ENCODE measurements around the gene VIPR2.
"Not testable (repeated sequence)": the region's sequence is repeated elsewhere in the genome, so short reads cannot be mapped to it uniquely, and the experiment has no call there.

Gene VIPR2

DNA sequence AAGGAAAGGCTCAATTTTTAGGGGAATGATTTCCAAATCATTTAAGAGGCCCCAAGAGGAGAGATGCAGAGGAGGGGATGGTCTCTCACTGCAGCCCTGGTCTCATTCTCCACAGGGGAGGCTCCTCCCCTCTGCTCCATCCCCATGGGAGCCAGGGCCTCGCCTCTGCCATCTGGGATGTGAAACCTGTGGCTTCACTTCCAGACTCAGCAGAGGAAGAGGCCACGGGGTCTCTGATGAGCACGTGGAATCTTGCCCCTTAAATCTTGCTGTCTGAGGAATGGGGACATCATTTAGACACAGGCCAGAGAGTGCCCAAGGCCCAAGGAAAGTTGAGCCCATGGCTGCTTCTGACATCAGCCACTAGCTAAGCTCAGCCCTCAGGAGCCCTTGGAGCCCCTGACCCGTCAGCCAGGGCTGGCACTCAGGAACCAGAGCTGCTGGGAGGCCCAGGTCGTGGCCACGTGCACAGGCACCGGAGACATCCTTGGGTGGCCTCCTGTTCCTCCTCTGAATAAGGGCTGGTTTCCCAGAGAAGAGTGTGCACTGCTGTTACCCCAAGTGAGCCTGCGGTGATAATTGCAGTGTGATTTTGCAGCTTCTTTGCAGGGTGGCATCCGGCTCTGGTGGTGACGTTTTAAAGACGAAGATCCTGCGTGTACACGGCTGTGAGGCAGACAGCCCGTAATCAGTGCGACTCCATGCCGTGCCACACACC lies 50.5 kb downstream of the VIPR2 start:
- DNase-seq (ENCODE audit: low read depth, low spot score): no peak

DNA sequence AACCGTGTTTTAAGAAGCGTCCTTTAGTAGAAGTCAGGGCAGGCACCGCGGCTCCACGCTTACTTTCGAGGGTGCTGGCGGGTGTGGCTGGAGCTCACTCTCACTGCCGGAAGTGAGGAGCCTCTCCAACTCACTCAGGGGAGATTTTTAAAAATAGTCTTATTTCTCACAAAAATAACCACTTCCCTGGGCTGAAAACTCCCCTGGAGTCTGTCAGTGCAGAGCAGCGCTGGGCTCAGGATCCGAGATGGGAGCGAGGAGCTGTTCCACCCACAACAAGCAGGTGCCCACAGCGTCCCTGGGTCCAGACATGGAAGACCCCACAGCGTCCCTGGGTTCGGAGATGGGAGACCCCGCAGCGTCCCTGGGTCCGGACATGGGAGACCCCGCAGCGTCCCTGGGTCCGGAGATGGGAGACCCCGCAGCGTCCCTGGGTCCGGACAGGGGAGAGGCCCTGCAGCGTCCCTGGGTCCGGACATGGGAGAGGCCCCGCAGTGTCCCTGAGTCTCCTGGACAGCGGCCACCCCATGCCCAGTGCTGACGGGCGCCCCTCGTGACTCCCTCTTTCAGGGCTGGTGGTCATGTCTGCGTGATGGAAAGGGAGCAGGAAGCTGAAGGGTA lies 51.2 kb downstream of the VIPR2 start:
- no peak for DNase-seq (ENCODE audit: low read depth, low spot score)

DNA sequence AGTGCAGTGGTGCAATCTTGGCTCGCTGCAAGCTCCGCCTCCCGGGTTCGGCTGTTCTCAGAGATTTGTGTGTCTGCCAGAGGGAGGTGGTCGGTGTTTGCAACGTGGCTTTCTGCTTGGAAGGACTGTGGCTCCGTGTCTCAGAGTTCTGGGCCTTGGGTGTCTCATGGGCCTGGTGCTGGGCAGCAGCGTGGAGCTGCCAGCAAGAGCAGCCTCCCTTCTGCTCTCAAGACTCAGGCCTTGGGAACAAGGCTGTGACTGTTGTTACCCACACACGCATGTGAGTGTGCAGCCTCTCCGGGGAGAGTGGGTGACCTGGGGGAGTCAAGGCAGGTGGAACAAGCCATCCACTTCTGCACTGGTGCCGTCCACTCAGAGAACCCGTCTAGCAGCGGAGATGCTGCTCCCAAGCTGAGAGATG lies 52.0 kb downstream of the VIPR2 start:
- no peak for DNase-seq (ENCODE audit: low read depth, low spot score)

DNA sequence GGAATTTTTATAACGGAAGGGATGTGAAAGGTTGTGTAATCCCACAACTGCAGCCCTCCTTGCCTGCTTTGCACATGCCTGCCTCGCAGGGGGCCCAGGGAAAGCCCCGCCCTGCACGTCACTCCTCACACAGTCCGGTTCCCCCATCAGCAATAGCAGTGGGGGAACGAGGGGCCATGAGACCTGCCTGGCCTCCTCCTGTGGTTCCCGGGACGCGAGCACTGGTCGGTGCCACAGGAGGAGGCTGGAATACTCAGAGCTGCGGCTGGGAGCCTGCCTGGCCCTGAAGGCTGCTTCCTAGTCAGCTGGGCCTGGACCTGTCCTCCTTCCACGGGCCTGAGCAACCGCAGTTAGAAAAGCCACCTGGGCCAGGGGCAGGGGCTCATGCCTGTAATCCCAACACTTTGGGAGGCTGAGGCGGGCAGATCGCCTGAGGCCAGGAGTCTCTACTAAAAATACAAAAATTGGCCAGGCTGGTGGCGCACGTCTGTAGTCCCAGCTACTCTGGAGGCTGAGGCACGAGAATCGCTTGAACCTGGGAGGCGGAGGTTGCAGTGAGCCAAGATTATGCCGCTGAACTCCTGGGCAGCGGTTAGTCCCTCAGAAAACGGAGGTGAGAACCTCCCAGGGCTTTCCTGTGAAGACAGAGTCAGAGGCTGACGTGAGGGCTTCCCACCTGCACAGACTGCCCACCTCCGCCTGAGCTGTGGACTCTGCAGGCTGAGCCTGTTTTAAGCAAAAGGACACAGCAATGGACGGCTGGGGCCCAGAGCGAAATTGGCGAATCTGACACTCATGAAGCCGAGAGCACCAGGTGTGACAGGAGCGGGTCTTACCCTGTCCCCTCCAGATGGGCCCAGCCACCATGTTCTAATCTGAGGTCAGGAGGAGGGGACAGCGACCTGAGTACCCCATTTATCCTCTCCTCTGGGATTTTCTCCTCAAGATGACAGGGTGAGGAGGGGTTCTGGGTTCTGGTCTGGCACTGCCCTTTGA lies 52.9 kb downstream of the VIPR2 start:
- no peak for DNase-seq (ENCODE audit: low read depth, low spot score)

DNA sequence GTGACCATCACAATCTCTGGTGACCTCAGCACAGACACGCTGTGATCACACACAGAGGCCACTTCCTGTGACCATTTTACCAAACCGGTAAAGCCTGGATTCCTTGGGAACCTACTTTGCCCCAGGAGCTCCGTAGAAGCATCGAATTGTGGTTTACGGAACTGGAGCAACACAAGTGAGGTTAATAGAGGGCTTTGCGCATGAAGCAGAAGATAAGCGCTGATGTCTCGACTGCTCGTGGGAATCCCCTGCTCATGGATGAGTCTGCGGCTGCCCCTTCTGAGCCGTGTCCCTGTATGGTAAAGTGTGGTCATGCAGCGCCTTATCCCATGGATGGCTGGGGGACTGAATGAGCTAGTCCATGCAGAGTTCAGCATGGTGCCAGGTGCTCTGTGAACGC lies 53.6 kb downstream of the VIPR2 start:
- no peak for DNase-seq (ENCODE audit: low read depth, low spot score)

GRCh38 chr7:159088016-159088865 lies 56.4 kb downstream of the VIPR2 start:
- no peak for DNase-seq (ENCODE audit: low read depth, low spot score)

DNA sequence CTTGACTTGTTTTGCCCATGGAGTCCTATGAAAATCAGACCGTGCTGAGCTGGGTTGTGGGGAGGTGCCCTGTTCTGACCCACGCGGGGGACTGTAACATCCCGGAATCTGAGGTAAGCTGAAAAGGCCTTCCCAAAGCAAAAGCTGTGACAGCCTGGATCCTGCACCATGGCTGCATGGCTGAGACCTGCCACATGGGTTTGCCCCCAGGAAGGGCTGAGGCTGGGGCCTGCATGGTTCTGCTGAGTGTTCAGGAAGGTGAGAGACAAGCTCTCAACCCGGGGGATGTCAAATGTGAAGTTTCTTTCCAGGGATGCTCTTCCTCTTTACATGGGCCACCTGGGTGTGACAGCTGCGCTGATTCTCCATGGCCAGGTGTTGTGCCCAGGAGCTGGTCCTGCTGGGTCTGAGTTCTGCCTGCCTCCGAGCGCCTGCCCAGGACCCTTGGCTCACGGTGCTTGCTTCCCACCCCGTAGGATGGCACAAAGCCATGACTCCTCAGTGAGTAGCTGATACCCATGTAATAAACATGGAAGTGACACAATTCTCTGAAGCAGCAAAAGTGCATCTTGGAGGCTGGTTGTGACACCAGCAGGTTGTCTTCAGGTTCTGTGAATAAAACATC lies 58.3 kb downstream of the VIPR2 start:
- no peak for DNase-seq (ENCODE audit: low read depth, low spot score)

GRCh38 chr7:159084069-159084801 lies 60.4 kb downstream of the VIPR2 start:
- no peak for DNase-seq (ENCODE audit: low read depth, low spot score)

DNA sequence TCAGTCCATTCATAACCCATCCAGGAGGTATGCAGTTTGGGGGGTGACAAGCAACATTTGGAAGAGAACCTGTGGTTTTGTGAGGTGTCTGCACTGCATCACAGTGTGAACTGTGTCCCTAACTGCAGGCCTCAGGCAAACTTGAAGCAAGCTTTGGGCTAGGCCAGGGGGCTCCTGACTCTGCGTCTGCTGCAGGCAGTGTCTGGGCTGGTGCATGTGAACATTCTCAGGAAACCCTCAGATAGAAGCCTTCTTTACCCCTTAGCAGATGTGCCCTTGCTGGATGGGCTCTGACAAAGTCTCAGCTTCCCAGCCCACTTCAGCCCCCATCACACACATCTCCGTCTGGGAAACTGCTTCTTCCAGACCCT lies 61.0 kb downstream of the VIPR2 start:
- no peak for DNase-seq (ENCODE audit: low read depth, low spot score)

GRCh38 chr7:159083001-159083697 lies 61.5 kb downstream of the VIPR2 start:
- DNase-seq (ENCODE audit: low read depth, low spot score): no peak

DNA sequence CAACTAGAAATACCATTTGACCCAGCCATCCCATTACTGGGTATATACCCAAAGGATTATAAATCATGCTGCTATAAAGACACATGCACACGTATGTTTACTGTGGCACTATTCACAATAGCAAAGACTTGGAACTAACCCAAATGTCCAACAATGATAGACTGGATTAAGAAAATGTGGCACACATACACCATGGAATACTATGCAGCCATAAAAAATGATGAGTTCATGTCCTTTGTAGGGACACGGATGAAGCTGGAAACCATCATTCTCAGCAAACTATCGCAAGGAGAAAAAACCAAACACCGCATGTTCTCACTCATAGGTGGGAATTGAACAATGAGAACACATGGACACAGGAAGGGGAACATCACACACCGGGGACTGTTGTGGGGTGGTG lies 62.6 kb downstream of the VIPR2 start:
- not testable (repeated sequence) for DNase-seq (ENCODE audit: low read depth, low spot score)

- DNase-seq (ENCODE audit: low read depth, low spot score): no peak
Observed at GRCh38 chr7:159078911-159079270, 65.8 kb downstream of the VIPR2 start.

- DNase-seq (ENCODE audit: low read depth, low spot score): no peak
Observed at GRCh38 chr7:159078193-159078910, 66.3 kb downstream of the VIPR2 start.

DNA sequence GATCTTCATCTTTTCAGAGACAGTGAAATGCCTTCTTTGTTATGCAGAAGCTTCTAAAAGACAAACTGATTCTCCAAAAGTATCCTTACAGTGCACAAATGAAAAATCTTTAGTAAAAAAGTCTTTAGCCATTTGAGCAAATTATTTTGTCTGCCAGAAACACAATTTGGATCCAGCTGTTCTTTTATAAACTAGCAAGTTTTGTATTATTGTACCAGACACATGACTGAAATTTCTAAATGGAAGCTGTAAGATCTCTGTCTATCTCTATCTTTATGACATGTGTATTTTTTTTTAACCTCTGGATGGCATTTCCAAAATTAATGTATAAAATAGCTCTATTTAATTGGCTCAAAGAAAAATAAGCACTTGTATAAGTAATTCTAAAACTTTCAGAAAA lies 68.3 kb downstream of the VIPR2 start:
- no peak for DNase-seq (ENCODE audit: low read depth, low spot score)

DNA sequence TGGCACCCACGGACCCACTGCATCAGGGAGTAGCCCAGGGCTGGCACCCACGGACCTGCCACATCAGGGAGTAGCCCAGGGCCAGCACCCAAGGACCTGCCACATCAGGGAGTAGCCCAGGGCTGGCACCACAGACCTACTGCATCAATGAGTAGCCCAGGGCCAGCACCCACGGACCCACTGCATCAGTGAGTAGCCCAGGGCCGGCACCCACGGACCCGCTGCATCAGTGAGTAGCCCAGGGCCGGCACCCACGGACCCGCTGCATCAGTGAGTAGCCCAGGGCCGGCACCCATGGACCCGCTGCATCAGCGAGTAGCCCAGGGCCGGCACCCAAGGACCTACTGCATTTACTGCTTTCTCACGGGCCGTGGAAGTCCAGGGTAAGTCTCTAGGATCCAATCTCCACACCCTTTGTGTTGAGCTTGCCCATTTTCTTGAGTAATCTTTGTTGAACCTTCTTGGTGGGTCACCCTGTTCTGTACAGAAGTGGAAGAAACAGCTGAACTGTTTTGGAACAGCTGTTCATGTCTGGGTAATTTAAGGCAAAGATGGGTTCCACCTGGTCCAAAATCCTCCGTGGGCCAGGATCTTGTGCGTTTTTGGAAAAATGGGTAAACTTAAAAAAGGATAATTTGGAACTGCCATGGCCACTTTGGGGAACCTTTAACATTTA lies 69.0 kb downstream of the VIPR2 start:
- DNase-seq (ENCODE audit: low read depth, low spot score): no peak

DNA sequence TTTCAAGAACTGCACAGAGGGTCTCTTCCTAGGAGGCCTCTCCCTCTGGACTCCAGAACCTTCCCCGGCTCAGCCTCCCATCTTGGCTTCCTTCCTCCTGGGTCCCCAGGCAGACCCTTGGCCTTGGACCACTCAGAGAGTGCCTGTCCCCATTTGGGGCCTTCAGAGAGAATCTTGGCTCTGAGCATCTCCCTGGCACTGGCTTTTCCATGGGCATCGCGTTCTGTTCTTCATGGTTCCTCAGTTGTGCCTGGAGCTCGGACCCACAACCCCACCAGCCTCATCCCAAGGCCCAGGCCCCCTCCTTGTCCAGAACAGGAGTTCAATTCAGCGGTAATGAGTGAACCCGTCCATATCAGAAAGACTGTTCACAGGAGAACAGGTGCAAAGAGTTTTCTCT lies 73.4 kb downstream of the VIPR2 start:
- no peak for DNase-seq (ENCODE audit: low read depth, low spot score)

DNA sequence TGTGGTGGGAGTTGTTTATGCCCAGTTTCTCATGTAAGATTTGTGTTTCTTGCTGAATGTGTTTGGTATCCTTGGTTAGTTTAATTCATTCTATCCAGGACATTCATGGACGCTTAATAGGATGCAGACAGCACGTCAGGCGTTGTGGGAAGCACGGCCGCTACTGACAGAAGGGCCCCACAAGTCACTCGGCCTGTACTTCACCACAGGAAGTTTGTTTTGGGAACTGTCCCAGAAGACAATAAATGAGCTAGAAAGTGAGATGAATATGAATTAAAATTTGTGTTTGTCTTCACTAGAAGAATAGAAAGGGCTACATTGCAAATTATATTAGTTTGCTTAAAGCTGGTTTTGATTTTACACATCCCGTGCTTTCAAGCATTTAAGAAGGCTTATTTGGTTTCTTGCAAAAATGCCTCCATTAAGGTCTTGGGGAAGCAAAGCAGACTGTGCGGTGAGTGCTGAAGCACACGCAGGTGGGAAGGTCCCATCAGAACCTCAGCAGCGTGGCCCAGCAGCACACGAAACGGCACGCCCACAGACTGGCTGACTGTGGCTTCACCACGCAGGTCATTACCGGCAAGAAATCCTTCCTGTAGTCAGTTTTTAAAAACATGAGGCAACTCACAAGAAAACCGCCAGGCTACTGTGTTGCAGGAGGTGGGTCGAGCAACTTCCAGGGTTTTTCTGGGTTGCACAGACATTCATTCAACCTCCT lies 74.1 kb downstream of the VIPR2 start:
- no peak for DNase-seq (ENCODE audit: low read depth, low spot score)

DNA sequence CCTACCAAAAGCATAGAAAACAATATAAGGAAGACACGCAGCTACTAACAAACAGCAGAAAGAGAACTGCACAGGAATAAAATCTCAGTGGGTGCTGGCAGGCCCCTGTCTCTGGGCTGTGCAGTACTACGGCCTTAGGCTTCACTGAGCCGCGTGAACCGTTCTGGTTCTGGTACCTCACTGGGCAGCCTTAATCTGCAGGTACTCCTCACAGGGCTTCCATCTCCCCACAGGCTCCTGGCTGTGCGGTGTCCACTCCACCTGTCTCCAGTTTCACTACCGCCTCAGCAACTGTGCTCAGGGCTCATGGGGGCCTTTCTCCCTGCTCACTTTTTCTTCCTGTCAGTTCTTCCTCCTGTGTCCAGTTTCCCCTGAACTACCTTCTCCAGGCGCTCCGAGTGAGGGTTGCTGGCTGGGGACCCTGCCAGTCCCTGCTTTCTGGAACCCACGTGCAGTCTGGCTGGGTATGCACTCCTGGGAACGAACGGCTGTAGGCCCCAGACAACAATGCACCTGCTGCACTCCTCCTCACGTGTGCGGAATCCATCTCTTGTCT lies 75.7 kb downstream of the VIPR2 start:
- DNase-seq (ENCODE audit: low read depth, low spot score): no peak
